IPS DF 4.7 (cell line): ENCODE results near the gene TMEM52.

Experiments used
- DNase-seq: peaks from one replicate; pipeline ENCODE4 v3.0.0-alpha.2; 2013; ENCODE audit warnings: low spot score; ENCODE audit errors: extremely low read depth

Gene TMEM52

GRCh38 chr1:1918901-1919303 lies at the start of gene TMEM52:
Gene TMEM52 (minus strand): TSS chr1:1919279. CDS start chr1:1919265, 14 bp downstream.
- DNase-seq, result no peak

GRCh38 chr1:1967879-1968278 lies 48.8 kb upstream of the TMEM52 start:
- no peak for DNase-seq

- no peak for DNase-seq
Observed at GRCh38 chr1:1967151-1967550, 48.1 kb upstream of the TMEM52 start.

GRCh38 chr1:1966071-1966740 lies 47.1 kb upstream of the TMEM52 start:
- DNase-seq, result no peak

- no peak for DNase-seq
Observed at GRCh38 chr1:1965546-1965945, 46.5 kb upstream of the TMEM52 start.

- DNase-seq, result no peak
Observed at GRCh38 chr1:1964811-1965210, 45.7 kb upstream of the TMEM52 start.

GRCh38 chr1:1963570-1963969 lies 44.5 kb upstream of the TMEM52 start:
- DNase-seq, result no peak

- DNase-seq, result no peak
Observed at GRCh38 chr1:1962752-1963151, 43.7 kb upstream of the TMEM52 start.

- no peak for DNase-seq
Observed at GRCh38 chr1:1960480-1961196, 41.6 kb upstream of the TMEM52 start.

- no peak for DNase-seq
Observed at GRCh38 chr1:1959840-1960479, 40.9 kb upstream of the TMEM52 start.

- no peak for DNase-seq
Observed at GRCh38 chr1:1959459-1959839, 40.4 kb upstream of the TMEM52 start.

GRCh38 chr1:1958071-1958541 lies 39.0 kb upstream of the TMEM52 start:
- no peak for DNase-seq

GRCh38 chr1:1957533-1957961 lies 38.5 kb upstream of the TMEM52 start:
- DNase-seq, result no peak

GRCh38 chr1:1956586-1957532 lies 37.8 kb upstream of the TMEM52 start:
- no peak for DNase-seq

GRCh38 chr1:1956101-1956500 lies 37.0 kb upstream of the TMEM52 start:
- DNase-seq, result no peak

GRCh38 chr1:1955621-1956094 lies 36.6 kb upstream of the TMEM52 start:
- DNase-seq, result no peak

- DNase-seq, result no peak
Observed at GRCh38 chr1:1954831-1955441, 35.9 kb upstream of the TMEM52 start.

GRCh38 chr1:1954015-1954414 lies 34.9 kb upstream of the TMEM52 start:
- DNase-seq, result no peak

- DNase-seq, result no peak
Observed at GRCh38 chr1:1950940-1951339, 31.9 kb upstream of the TMEM52 start.

GRCh38 chr1:1948783-1949182 lies 29.7 kb upstream of the TMEM52 start:
- DNase-seq, result no peak

GRCh38 chr1:1947493-1947892 lies 28.4 kb upstream of the TMEM52 start:
- no peak for DNase-seq
